ENCODE data around the gene MAP7D3.

DNA sequence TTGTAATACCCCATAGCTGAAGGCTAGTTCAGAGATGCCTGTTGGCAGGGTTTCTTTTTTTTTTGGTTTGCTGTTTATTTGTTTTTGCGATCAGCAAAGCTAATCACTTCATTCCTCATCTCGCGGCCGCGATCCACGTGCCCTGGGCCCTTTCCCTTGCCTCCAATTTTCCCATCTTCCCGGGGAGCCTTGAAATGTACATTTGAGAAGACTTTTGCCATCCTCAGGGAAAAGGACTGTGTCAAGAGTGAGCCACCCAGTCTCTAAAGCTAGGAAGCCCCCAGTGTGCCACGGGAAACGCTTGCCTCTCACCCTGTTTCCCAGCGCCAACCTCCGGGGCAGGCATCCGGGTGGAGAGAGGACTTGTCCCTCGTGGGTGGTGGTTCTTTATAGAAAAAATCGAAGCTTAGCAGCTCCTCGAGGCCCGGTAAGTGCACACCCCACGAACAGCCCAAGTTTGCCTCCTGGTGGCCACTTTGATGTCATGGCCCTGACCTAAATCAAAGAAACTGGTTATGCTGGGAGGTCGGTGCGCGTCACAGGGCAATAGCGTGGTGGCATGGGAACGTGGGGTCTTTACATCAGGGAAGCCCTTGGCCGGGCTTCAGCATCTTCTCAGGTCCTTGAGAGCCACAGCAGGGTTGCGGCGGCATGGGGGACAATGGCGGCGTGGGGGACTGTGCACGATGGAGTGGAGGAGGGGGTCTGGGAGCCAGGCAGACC lies 42.0 kb downstream of the MAP7D3 start:
- TF ChIP-seq, protein P1, sequence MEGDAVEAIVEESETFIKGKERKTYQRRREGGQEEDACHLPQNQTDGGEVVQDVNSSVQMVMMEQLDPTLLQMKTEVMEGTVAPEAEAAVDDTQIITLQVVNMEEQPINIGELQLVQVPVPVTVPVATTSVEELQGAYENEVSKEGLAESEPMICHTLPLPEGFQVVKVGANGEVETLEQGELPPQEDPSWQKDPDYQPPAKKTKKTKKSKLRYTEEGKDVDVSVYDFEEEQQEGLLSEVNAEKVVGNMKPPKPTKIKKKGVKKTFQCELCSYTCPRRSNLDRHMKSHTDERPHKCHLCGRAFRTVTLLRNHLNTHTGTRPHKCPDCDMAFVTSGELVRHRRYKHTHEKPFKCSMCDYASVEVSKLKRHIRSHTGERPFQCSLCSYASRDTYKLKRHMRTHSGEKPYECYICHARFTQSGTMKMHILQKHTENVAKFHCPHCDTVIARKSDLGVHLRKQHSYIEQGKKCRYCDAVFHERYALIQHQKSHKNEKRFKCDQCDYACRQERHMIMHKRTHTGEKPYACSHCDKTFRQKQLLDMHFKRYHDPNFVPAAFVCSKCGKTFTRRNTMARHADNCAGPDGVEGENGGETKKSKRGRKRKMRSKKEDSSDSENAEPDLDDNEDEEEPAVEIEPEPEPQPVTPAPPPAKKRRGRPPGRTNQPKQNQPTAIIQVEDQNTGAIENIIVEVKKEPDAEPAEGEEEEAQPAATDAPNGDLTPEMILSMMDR (IDR thresholded peaks at IDR 0.05), result peak; percentile 45 to 62 (median 52)
- TF ChIP-seq POLR2A (IDR thresholded peaks at IDR 0.05), result no peak

Data from sigmoid colon (tissue), 3 donors.